ENCODE results near the gene CTNNB1.
A peak's percentile ranks its signal among the peaks of the same experiment; 100 is the strongest.

Gene CTNNB1

GRCh38 chr3:41247055-41248004 is 48.0 kb downstream of the CTNNB1 start:
- no peaks in the 10 kb centered on the region for H3K27me3 ChIP-seq (ENCODE audit: control insufficient read depth, low read length)
- no peaks in the 10 kb centered on the region for H3K9me3 ChIP-seq (ENCODE audit: control insufficient read depth, insufficient read depth, low read length)
- peak overlapping the region; percentile 16; the same call in 1 of the 2 replicates for H3K4me2 ChIP-seq (ENCODE audit: low read length)
- H3K4me3 ChIP-seq (ENCODE audit: low read length): no peak overlapping the region
- no peaks in the 10 kb centered on the region for H3K9me2 ChIP-seq (replicated peaks; ENCODE audit: control insufficient read depth, low read length)
- H3K36me3 ChIP-seq (ENCODE audit: control insufficient read depth, low read length): no peaks in the 10 kb centered on the region
- H3K4me1 ChIP-seq (ENCODE audit: control insufficient read depth, low read length): peaks cover 13% of the 10 kb centered on the region
- H3K79me2 ChIP-seq (ENCODE audit: control insufficient read depth, low read length): no peaks in the 10 kb centered on the region
- H3F3A ChIP-seq (ENCODE audit: control insufficient read depth, insufficient read depth): no peaks in the 10 kb centered on the region
- 0 out of 2 replicates have a peak, but pooled peaks cover 6% of the 10 kb centered on the region for H4K20me1 ChIP-seq (ENCODE audit: control insufficient read depth, insufficient read depth, low read depth, low read length)
- no peak overlapping the region for H3K27ac ChIP-seq (ENCODE audit: low read depth, low read length)
- no peak for TF ChIP-seq CTCF (IDR thresholded peaks at IDR 0.05; ENCODE audit: low read depth, low read length, poor library complexity, severe bottlenecking)
- no peak for TF ChIP-seq EZH2phosphoT487 (IDR thresholded peaks at IDR 0.05; ENCODE audit: borderline replicate concordance, low read length)

- H3K4me3 ChIP-seq (ENCODE audit: low read length): no peak overlapping the region
- no peaks in the 10 kb centered on the region for H3K9me3 ChIP-seq (ENCODE audit: control insufficient read depth, insufficient read depth, low read length)
- no peak for TF ChIP-seq CTCF (IDR thresholded peaks at IDR 0.05; ENCODE audit: low read depth, low read length, poor library complexity, severe bottlenecking)
- no peak for TF ChIP-seq EZH2phosphoT487 (IDR thresholded peaks at IDR 0.05; ENCODE audit: borderline replicate concordance, low read length)
- H3K4me1 ChIP-seq (ENCODE audit: control insufficient read depth, low read length): peaks cover 13% of the 10 kb centered on the region
- H3K27ac ChIP-seq (ENCODE audit: low read depth, low read length): no peak overlapping the region
- H3F3A ChIP-seq (ENCODE audit: control insufficient read depth, insufficient read depth): no peaks in the 10 kb centered on the region
- H3K9me2 ChIP-seq (replicated peaks; ENCODE audit: control insufficient read depth, low read length): no peaks in the 10 kb centered on the region
- H3K79me2 ChIP-seq (ENCODE audit: control insufficient read depth, low read length): no peaks in the 10 kb centered on the region
- no peaks in the 10 kb centered on the region for H3K27me3 ChIP-seq (ENCODE audit: control insufficient read depth, low read length)
- no peak overlapping the region for H3K4me2 ChIP-seq (ENCODE audit: low read length)
- no peaks in the 10 kb centered on the region for H4K20me1 ChIP-seq (ENCODE audit: control insufficient read depth, insufficient read depth, low read depth, low read length)
- H3K36me3 ChIP-seq (ENCODE audit: control insufficient read depth, low read length): no peaks in the 10 kb centered on the region
Observed at GRCh38 chr3:41248525-41248924, 49.2 kb downstream of the CTNNB1 start.

- no peak overlapping the region for H3K27ac ChIP-seq (ENCODE audit: low read depth, low read length)
- H3K4me1 ChIP-seq (ENCODE audit: control insufficient read depth, low read length): peaks cover 13% of the 10 kb centered on the region
- H3K9me3 ChIP-seq (ENCODE audit: control insufficient read depth, insufficient read depth, low read length): no peaks in the 10 kb centered on the region
- H4K20me1 ChIP-seq (ENCODE audit: control insufficient read depth, insufficient read depth, low read depth, low read length): no peaks in the 10 kb centered on the region
- no peaks in the 10 kb centered on the region for H3K27me3 ChIP-seq (ENCODE audit: control insufficient read depth, low read length)
- no peaks in the 10 kb centered on the region for H3K36me3 ChIP-seq (ENCODE audit: control insufficient read depth, low read length)
- TF ChIP-seq EZH2phosphoT487 (IDR thresholded peaks at IDR 0.05; ENCODE audit: borderline replicate concordance, low read length) (no peak), CTCF (IDR thresholded peaks at IDR 0.05; ENCODE audit: low read depth, low read length, poor library complexity, severe bottlenecking) (no peak)
- no peak overlapping the region for H3K4me2 ChIP-seq (ENCODE audit: low read length)
- H3K4me3 ChIP-seq (ENCODE audit: low read length): no peak overlapping the region
- H3F3A ChIP-seq (ENCODE audit: control insufficient read depth, insufficient read depth): no peaks in the 10 kb centered on the region
- H3K9me2 ChIP-seq (replicated peaks; ENCODE audit: control insufficient read depth, low read length): no peaks in the 10 kb centered on the region
- no peaks in the 10 kb centered on the region for H3K79me2 ChIP-seq (ENCODE audit: control insufficient read depth, low read length)
Observed at GRCh38 chr3:41249318-41249717, 50.0 kb downstream of the CTNNB1 start.
